HPDE6-E6E7 (cell line): ENCODE data around the gene MAP3K7.
A peak's percentile ranks its signal among the peaks of the same experiment; 100 is the strongest.

Experiments
- DNase-seq: peaks from one replicate; pipeline ENCODE4 v3.0.0; 2011; ENCODE audit warnings: missing footprints; ENCODE audit errors: extremely low spot score

The MAP3K7 gene

DNA sequence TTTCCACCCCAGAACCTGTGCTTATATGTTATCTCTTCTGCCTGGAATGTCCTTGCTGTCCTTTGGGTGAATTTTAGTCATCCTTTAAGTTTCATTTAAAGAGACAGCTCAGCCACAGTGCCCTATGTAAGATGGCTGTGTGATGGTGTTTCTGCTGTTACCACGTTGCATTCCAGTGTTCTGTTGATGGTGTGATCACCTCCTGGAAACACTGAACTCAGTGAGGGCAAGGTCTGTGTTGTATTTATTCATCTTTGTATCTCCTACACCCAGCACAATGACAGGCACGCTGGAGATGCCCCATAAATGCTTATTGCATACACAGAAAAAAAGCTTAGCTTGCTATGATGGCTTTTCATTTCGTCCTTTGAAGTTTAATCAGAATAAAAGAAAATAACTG lies 102.5 kb downstream of the MAP3K7 start:
- no peak for DNase-seq

DNA sequence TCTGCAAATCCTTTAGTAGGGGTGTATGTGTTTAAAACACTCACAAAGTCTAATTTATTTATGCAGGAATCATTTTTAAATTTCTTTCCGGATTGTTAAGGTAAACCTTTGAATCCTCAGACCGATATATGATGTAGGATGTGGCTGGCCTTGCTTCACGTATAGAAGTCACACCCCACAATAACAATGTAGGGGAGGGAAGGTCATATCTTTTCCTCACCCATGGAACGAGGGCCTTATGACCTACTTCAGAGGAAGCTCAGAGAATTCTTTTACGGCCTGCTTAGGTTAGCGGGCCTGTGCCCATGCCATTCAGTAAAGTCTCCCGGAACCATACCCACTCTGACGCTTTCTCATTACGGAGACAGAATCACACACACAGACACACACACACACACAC lies 102.9 kb downstream of the MAP3K7 start:
- DNase-seq: no peak

DNA sequence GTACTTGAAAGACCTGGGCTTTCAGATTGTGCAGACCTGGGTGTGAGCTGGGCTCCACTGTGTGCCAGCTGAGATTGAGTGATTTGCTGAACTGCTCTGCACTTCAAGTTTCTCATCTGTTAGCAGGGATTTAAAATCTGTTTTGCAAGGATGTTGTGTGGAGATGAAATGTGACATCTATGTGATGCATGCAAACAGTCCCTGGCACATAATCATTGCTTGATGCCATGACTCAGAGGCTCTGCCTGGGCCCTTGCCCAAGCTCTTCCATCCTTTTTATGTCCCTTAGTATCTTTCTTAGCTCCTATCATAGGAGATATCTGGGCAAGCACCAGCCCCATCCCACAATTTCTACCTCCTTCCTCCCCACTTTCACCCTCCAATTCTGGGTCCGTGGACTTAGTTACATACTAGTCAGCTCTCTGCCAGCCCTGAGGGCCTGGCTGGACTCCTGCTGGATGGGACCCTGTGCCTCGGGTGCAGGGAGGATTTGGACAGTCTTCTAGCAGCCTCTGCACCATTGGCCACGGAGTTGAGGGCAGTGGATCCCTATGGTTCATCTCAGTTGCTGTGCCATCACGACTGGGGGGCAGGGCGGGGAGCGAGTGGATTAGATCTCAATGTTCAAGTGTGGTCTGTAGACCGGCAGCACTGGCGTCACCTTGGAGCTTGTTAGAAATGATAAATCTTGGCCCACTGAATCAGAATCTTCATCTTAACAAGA lies 103.6 kb downstream of the MAP3K7 start:
- no peak for DNase-seq

DNA sequence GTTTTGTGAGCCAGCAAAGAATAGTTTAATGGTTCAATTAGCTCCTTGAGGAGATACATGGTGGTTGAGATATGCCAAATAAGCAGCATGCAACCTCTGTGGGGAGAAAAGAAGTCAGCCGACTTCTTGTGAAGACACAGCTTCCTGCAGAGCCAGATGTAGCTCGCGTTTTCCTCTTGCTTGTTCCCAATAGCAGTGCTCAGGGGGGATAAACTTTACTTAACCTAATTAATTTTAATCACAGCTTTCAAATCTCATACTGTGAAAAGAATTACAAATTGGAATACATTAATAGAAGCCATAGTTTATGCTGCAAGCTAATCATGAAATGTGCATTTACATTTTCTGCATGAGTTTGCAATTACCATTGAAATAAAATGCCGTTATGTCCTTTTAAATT lies 106.2 kb downstream of the MAP3K7 start:
- DNase-seq: no peak

- DNase-seq: no peak
These were observed 107.3 kb downstream of the MAP3K7 start for GRCh38 chr6:90479603-90479926.

- DNase-seq: peak; percentile 98
These were observed 107.9 kb downstream of the MAP3K7 start for GRCh38 chr6:90478789-90479602.

DNA sequence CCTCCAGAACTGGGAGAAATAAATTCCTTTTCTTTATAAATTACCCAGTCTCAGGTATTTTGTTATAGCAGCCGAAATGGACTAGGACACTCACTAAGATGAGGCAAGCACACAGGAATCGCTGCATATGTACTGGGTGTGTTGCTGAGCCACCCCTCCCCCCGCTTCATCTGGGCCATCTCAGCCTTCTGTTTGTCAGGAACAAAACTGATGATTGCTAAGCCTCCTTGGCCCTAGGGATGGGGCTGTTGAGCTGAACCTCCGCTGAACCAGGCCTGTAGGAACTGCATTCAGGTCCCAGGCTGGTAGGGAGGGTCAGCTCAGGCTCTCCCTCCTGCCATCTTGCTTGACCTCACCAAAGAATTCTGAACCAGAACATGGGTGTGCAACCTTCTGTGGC lies 108.6 kb downstream of the MAP3K7 start:
- DNase-seq: no peak

DNA sequence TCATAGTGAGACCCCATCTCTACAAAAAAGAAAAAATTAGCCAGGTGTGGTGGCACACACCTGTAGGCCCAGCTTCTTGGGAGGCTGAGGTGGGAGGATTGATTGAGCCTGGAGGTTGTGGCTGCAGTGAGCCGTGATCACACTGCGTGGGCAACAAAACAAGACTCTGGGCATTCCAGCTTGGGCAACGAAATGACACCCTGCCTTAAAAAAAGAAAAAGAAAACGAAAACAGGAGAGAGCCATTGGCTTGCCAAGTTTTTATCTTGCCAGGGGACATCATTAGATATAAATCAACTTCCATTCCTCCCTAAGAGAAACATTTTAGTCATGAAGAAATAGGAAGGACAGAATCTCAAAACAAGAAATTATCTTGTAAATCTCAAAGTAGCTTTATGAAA lies 109.5 kb downstream of the MAP3K7 start:
- no peak for DNase-seq

DNA sequence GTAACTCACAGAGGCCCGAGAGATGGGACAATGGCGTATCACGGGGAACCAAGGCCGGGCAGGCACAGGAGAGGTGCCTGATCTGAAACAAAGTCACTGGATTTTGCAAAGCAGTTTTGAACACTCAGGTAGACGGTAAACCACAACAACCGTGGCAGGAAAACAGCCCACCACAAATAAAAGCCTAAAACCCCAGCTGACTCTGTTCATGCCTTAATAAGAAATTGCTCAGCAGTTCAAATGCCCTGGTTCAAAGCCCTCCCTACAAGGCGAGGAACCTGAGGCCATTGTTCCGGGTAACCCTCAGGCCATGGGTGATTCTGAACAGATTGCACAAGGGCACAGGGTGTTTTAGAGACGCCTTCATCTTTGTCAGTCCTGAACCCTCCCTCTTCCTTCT lies 114.2 kb downstream of the MAP3K7 start:
- no peak for DNase-seq

GRCh38 chr6:90471263-90471662 lies 115.6 kb downstream of the MAP3K7 start:
- no peak for DNase-seq

GRCh38 chr6:90469906-90470305 lies 117.0 kb downstream of the MAP3K7 start:
- no peak for DNase-seq

DNA sequence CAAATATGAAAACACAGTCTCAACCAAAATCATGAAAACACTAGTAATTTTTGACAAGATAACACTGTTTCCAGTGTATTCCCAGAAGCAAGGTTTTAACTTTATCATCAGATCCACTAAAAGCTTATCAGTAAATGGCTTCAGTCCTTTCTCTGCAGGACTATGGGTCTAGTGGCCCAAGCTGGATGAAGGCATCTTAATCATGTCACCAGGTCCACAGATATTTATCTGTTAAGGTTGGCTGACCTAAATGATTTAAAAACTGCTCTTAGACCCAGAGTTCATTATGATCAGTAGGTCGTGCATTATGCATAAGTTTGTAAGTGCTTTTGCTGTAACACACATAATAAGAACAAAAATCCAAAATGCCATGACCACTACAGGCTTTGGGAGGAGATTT lies 118.0 kb downstream of the MAP3K7 start:
- no peak for DNase-seq

GRCh38 chr6:90468080-90468479 lies 118.8 kb downstream of the MAP3K7 start:
- peak; percentile 41 for DNase-seq

DNA sequence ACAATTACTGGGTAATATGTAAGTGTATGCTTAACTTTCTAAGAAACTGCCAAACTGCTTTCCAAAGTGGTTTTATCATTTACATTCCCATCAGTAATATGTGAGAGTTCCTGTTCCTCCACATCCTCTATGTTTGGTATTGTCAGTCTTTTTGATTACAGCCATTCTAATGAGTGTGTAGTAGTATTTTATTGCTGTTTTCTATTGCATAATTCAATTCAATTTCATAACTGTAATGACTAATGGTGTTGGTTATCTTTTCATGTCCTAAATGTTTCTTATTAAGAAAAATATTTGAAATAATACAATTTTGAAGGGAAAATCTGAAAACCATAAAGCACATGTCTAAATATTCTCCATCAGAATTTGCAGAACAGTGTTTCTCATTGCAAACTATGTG lies 119.3 kb downstream of the MAP3K7 start:
- DNase-seq: no peak

DNA sequence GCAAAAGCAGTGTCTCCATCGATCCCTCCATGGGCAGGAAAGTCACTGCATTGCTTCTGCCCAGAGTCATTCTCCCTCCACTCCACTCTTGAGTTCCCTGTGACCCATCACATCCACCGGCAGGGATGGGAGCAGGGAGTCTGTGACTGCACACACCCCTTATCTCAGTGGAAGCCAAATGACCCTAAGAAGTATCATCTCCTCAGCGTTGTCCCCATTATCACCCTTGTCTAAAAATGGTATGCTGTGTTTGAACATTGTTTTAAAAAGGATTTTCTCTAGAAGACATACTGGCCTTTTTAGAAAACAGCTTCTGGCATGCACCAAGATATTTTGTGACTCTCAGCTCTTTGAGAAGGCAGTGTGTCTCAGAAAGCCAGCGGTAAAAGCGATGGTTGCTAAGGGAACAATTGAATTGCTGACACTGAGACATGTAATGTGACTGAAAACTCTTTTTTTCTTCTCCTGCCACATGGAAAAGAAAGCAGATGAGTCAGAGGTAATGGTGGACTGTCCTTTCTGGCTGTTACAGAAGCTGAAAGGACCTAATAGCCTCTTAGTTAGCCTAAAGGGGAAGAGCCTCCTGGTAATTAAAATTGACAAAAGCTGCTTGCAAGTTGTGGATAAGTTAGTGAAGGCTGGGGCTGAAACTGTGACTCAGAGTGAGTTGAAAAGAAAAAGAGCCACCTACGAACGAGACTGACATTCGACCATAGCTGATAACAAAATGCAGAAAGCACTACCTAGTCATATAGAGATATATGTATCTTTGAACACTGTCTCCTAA lies 120.5 kb downstream of the MAP3K7 start:
- DNase-seq: no peak

DNA sequence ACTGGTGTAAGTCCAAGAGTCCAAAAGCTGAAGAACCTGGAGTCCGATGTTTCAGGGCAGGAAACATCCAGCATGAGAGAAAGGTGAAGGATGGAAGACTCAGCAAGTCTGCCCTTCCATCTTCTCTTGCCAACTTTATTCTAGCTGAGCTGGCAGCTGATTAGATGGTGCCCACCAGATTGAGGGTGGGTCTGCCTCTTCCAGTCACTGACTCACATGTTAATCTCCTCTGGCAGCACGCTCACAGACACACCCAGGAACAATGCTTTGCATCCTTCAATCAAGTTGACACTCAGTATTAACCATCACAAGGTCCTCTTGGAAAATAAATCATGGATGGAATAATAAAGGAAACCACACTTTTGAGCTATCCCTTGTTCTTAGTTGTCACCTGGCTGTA lies 121.2 kb downstream of the MAP3K7 start:
- no peak for DNase-seq

DNA sequence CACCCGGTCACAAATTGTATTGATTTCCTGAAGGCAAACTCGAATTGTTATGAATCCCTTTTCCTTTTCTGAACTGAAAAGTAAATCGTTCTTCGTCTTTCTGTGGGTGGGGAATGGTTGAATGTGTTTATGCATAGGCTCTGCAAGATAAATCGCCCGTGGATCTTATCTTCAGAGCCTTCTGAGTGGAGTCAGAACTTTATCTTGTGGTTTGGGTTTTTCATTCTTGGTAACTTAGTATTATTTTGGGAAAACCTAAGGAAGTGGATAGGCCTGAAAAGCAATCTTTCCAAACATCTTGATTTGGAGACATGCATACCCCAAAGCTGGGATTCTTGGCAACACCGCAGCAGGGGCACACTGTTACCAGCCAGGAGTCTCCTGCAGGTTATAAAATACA lies 122.4 kb downstream of the MAP3K7 start:
- DNase-seq: no peak

DNA sequence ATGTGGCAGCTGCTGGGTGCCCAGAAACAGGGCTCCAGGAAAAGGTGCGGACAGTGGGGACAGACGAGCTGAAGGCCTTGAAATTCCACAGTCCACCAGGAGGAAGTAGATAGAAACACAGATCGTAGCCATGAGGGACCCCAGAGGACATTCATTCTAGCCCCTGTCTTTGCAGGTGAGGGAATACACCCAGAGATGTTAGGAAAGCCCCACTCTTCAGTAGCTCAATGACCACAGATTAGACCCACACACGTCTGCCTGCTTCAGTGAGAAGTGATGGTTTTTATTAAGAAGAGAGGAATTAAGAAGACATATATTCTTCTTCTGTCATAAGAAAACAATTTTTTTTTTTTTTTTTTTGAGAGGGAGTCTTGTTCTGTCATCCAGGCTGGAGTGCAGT lies 123.0 kb downstream of the MAP3K7 start:
- DNase-seq: no peak
